HEK293 (cell line): ENCODE data around the gene ZNF227.
A peak's percentile ranks its signal among the peaks of the same experiment; 100 is the strongest.

Source experiments
- CTCF ChIA-PET: fragments of 350-600 bp; formaldehyde crosslinking; extraction: SDS; loops from one replicate; lab custom pipeline; 2021; ENCODE audit warnings: antibody characterized with exemption; lab: Yijun Ruan, JAX
- POLR2A ChIA-PET: fragments of 300-600 bp; formaldehyde crosslinking; extraction: SDS; loops from one replicate; lab custom pipeline; 2020; ENCODE audit warnings: antibody characterized with exemption, inconsistent platforms; lab: Yijun Ruan, JAX
- H3K27ac ChIP-seq: fragments of 200-500 bp; sonication (Bioruptor generic); 2 replicates; pipeline ENCODE4 v1.5.1; 2014; ENCODE audit warnings: low read depth, low read length, control low read depth, inconsistent platforms; ENCODE audit errors: extremely low read depth
- H3K36me3 ChIP-seq, 2 experiments: fragments of 200-500 bp in 1 of 2; sonication (Bioruptor generic) in 1 of 2; 1 replicate in 1 of 2; 2 replicates in 1 of 2; pipeline ENCODE4 v1.5.1; 2014 to 2017; ENCODE audit warnings: inconsistent platforms in 2 of 2, low read length in 2 of 2; ENCODE audit not compliant: control insufficient read depth in 2 of 2, insufficient read depth in 1 of 2
- H3K4me1 ChIP-seq: fragments of 200-500 bp; sonication (Bioruptor generic); 2 replicates; pipeline ENCODE4 v1.5.1; 2014; ENCODE audit warnings: mild to moderate bottlenecking, low read length, inconsistent platforms; ENCODE audit not compliant: control insufficient read depth, insufficient read depth
- H3K4me3 ChIP-seq: 2 replicates; pipeline ENCODE4 v1.5.1; 2011; ENCODE audit warnings: low read depth, mild to moderate bottlenecking, control low read depth, low read length, moderate library complexity
- H3K9me3 ChIP-seq: fragments of 200-500 bp; sonication (Bioruptor generic); 2 replicates; pipeline ENCODE4 v1.5.1; 2014; ENCODE audit warnings: low read depth, low read length, inconsistent platforms; ENCODE audit not compliant: control insufficient read depth, insufficient read depth
- FEZF1 ChIP-seq: fragments of 450-650 bp; formaldehyde crosslinking; IDR thresholded peaks from 2 replicates; pipeline ENCODE4 v1.5.1; 2016; ENCODE audit warnings: missing biosample characterization, missing genetic modification characterization
- IKZF3 ChIP-seq: fragments of 450-650 bp; IDR thresholded peaks from 2 replicates; pipeline ENCODE4 v1.5.0; 2018; ENCODE audit warnings: missing biosample characterization, mild to moderate bottlenecking, missing genetic modification characterization, moderate library complexity
- OSR2 ChIP-seq: fragments of 450-650 bp; formaldehyde crosslinking; IDR thresholded peaks from 2 replicates; pipeline ENCODE4 v1.5.1; 2016; ENCODE audit warnings: missing biosample characterization, missing genetic modification characterization
- PRDM1 ChIP-seq: fragments of 450-650 bp; formaldehyde crosslinking; IDR thresholded peaks from 2 replicates; pipeline ENCODE4; 2016; ENCODE audit warnings: missing biosample characterization, missing genetic modification characterization
- ZBTB8A ChIP-seq: fragments of 450-650 bp; formaldehyde crosslinking; IDR thresholded peaks from 2 replicates; pipeline ENCODE4 v1.5.1; 2016; ENCODE audit warnings: missing biosample characterization, missing genetic modification characterization
- ZFP69B ChIP-seq: fragments of 450-650 bp; formaldehyde crosslinking; IDR thresholded peaks from 2 replicates; pipeline ENCODE4 v1.5.1; 2016; ENCODE audit warnings: missing biosample characterization, missing genetic modification characterization
- ZNF114 ChIP-seq: fragments of 450-650 bp; formaldehyde crosslinking; IDR thresholded peaks from 2 replicates; pipeline ENCODE4 v1.5.0; 2017; ENCODE audit warnings: missing biosample characterization, missing genetic modification characterization
- ZNF155 ChIP-seq: fragments of 450-650 bp; formaldehyde crosslinking; IDR thresholded peaks from 2 replicates; pipeline ENCODE4 v1.5.1; 2016; ENCODE audit warnings: missing biosample characterization, missing genetic modification characterization
- ZNF174 ChIP-seq: fragments of 450-650 bp; formaldehyde crosslinking; IDR thresholded peaks from 2 replicates; pipeline ENCODE4 v1.5.0; 2017; ENCODE audit warnings: missing biosample characterization, mild to moderate bottlenecking, missing genetic modification characterization
- ZNF184 ChIP-seq: fragments of 450-650 bp; IDR thresholded peaks from 2 replicates; pipeline ENCODE4 v1.5.1; 2018; ENCODE audit warnings: missing biosample characterization, mild to moderate bottlenecking, missing genetic modification characterization
- ZNF19 ChIP-seq: fragments of 450-650 bp; formaldehyde crosslinking; IDR thresholded peaks from 2 replicates; pipeline ENCODE4; 2016; ENCODE audit warnings: missing biosample characterization, missing genetic modification characterization, low read depth
- ZNF214 ChIP-seq: fragments of 450-650 bp; formaldehyde crosslinking; IDR thresholded peaks from 2 replicates; pipeline ENCODE4 v1.5.1; 2017; ENCODE audit warnings: missing biosample characterization, mild to moderate bottlenecking, missing genetic modification characterization, borderline replicate concordance
- ZNF341 ChIP-seq: fragments of 450-650 bp; formaldehyde crosslinking; IDR thresholded peaks from 2 replicates; pipeline ENCODE4; 2016; ENCODE audit warnings: low read depth, missing biosample characterization, missing genetic modification characterization
- ZNF366 ChIP-seq: fragments of 450-650 bp; formaldehyde crosslinking; conservative IDR thresholded peaks from 2 replicates; pipeline ENCODE4 v1.5.1; 2016; ENCODE audit warnings: missing biosample characterization, missing genetic modification characterization
- ZNF37A ChIP-seq: fragments of 450-650 bp; IDR thresholded peaks from 2 replicates; pipeline ENCODE4 v1.5.1; 2018; ENCODE audit warnings: missing biosample characterization, missing genetic modification characterization
- ZNF404 ChIP-seq: fragments of 450-650 bp; formaldehyde crosslinking; IDR thresholded peaks from 2 replicates; pipeline ENCODE4 v1.5.1; 2017; ENCODE audit warnings: missing biosample characterization, missing genetic modification characterization
- ZNF660 ChIP-seq: fragments of 450-650 bp; IDR thresholded peaks from 2 replicates; pipeline ENCODE4 v1.5.1; 2018; ENCODE audit warnings: missing biosample characterization, mild to moderate bottlenecking, missing genetic modification characterization
- ZNF664 ChIP-seq: fragments of 450-650 bp; formaldehyde crosslinking; IDR thresholded peaks from 2 replicates; pipeline ENCODE4 v1.5.1; 2016; ENCODE audit warnings: missing biosample characterization, missing genetic modification characterization
- ZSCAN23 ChIP-seq: fragments of 450-650 bp; formaldehyde crosslinking; IDR thresholded peaks from 2 replicates; pipeline ENCODE4 v1.5.1; 2016; ENCODE audit warnings: missing biosample characterization, missing genetic modification characterization
- TF ChIP-seq, protein P1 (sequence below): fragments of 450-650 bp; formaldehyde crosslinking; IDR thresholded peaks from 2 replicates; pipeline ENCODE4 v1.5.1; 2016; ENCODE audit warnings: missing biosample characterization, missing genetic modification characterization
- TF ChIP-seq, protein P2 (sequence below): fragments of 450-650 bp; formaldehyde crosslinking; IDR thresholded peaks from 2 replicates; pipeline ENCODE4 v1.5.1; 2016; ENCODE audit warnings: missing biosample characterization, missing genetic modification characterization
- TF ChIP-seq, protein P3 (sequence below): fragments of 450-650 bp; formaldehyde crosslinking; IDR thresholded peaks from 2 replicates; pipeline ENCODE4 v1.5.1; 2016; ENCODE audit warnings: missing biosample characterization, missing genetic modification characterization
- TF ChIP-seq, protein P4 (sequence below): fragments of 450-650 bp; formaldehyde crosslinking; IDR thresholded peaks from 2 replicates; pipeline ENCODE4 v1.5.1; 2016; ENCODE audit warnings: missing biosample characterization, missing genetic modification characterization
- TF ChIP-seq, protein P5 (sequence below): fragments of 450-650 bp; formaldehyde crosslinking; IDR thresholded peaks from 2 replicates; pipeline ENCODE4 v1.5.1; 2016; ENCODE audit warnings: missing biosample characterization, missing genetic modification characterization, borderline replicate concordance
- TF ChIP-seq, protein P6 (sequence below): fragments of 450-650 bp; formaldehyde crosslinking; IDR thresholded peaks from 2 replicates; pipeline ENCODE4 v1.5.1; 2017; ENCODE audit warnings: missing biosample characterization, missing genetic modification characterization

The ZNF227 gene

DNA sequence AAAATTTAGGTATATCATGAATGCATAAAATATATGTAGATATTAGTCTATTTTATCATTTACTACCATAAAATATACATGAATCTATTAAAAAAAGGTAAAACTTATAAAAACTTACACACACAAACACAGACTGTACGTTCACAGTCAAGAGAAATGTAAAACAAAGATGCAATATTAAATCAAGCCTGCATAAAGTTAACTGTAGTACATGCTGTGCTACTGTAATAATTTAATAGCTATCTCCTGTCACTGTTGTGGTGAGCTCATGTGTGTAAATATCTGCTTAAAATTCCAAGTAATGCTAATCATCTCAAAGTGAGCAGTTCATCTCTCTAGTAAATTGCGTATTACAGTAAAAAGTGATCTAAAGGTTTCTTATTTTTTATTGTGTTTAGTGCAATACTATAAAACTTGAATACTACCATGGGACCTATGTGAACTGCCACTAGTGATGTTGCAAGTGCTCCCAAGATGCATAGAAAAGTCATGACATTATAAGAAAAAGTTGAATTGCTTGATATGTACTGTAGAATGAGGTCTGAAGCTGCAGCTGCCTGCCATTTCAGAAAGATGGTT, 46.6 kb downstream of the ZNF227 start (continued):
- TF ChIP-seq ZNF155 (tag by site-specific recombination) (0 out of 2 replicates have a peak, but pooled peaks have one; percentile 79), ZNF114 (peak; percentile 44; the same call in 1 of the 2 replicates), ZNF37A (tag by site-specific recombination) (0 out of 2 replicates have a peak, but pooled peaks have one; percentile 46), ZNF19 (0 out of 2 replicates have a peak, but pooled peaks have one; percentile 9), ZNF214 (no peak), FEZF1 (0 out of 2 replicates have a peak, but pooled peaks have one; percentile 7), ZNF404 (tag by site-specific recombination) (no peak), ZNF184 (peak; percentile 72; the same call in 1 of the 2 replicates), ZNF660 (tag by site-specific recombination) (peak; percentile 18; the same call in 1 of the 2 replicates), ZNF174 (tag by site-specific recombination) (peak; percentile 26; the same call in 1 of the 2 replicates)
- TF ChIP-seq, protein P1, sequence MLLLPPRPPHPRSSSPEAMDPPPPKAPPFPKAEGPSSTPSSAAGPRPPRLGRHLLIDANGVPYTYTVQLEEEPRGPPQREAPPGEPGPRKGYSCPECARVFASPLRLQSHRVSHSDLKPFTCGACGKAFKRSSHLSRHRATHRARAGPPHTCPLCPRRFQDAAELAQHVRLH (tag by site-specific recombination): no peak
- TF ChIP-seq, protein P2, sequence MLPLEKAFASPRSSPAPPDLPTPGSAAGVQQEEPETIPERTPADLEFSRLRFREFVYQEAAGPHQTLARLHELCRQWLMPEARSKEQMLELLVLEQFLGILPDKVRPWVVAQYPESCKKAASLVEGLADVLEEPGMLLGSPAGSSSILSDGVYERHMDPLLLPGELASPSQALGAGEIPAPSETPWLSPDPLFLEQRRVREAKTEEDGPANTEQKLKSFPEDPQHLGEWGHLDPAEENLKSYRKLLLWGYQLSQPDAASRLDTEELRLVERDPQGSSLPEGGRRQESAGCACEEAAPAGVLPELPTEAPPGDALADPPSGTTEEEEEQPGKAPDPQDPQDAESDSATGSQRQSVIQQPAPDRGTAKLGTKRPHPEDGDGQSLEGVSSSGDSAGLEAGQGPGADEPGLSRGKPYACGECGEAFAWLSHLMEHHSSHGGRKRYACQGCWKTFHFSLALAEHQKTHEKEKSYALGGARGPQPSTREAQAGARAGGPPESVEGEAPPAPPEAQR (tag by site-specific recombination): peak; percentile 72; the same call in 1 of the 2 replicates
- TF ChIP-seq, all 188 proteins: peak for 14

DNA sequence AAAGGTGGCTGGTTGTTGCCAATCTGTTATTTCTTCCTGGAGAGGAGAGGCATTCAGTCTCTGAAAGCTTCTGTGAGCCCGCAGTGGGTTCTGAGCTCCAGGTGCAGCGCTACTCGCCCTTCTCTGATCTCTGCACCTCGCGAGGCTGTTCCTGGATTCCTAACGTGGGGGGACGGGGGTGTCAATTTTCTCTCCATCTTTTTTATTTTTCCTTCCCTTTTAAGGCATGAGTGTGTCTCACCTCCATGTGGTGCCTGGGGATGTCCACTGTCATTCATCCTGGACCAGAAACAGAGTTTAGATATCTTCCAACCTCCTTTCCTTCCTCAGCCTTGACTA, 48.0 kb downstream of the ZNF227 start:
- peak overlapping the region; percentile 91 for H3K27ac ChIP-seq
- 0 out of 2 replicates have a peak overlapping the region, but pooled peaks have one; percentile 34 for H3K4me3 ChIP-seq
- CTCF ChIA-PET: interaction anchor here (0.6 to 1.0 kb wide), 5 partner anchors 9 to 1176 kb away, joined by 3 to 6 read pairs (median 3); no protein-coding TSS in a partner anchor
- peaks cover 37% of the 10 kb centered on the region for H3K9me3 ChIP-seq
- peaks cover 0 to 62% of the 10 kb centered on the region in 2 experiments; a peak in 2 of 3 replicates for H3K36me3 ChIP-seq
- peaks cover 25% of the 10 kb centered on the region for H3K4me1 ChIP-seq
- POLR2A ChIA-PET: interaction anchor here (1.0 to 6.3 kb wide), 7 partner anchors 9 to 186 kb away, joined by 3 to 36 read pairs (median 7); partner anchors contain the start of genes ZNF226 and ZNF227
- peak; percentile 32; the same call in 1 of the 2 replicates for TF ChIP-seq ZNF366 (tag by site-specific recombination)
- no peak for TF ChIP-seq ZFP69B (tag by site-specific recombination)
- TF ChIP-seq ZNF664 (tag by site-specific recombination): 0 out of 2 replicates have a peak, but pooled peaks have one; percentile 3
- TF ChIP-seq, protein P3, sequence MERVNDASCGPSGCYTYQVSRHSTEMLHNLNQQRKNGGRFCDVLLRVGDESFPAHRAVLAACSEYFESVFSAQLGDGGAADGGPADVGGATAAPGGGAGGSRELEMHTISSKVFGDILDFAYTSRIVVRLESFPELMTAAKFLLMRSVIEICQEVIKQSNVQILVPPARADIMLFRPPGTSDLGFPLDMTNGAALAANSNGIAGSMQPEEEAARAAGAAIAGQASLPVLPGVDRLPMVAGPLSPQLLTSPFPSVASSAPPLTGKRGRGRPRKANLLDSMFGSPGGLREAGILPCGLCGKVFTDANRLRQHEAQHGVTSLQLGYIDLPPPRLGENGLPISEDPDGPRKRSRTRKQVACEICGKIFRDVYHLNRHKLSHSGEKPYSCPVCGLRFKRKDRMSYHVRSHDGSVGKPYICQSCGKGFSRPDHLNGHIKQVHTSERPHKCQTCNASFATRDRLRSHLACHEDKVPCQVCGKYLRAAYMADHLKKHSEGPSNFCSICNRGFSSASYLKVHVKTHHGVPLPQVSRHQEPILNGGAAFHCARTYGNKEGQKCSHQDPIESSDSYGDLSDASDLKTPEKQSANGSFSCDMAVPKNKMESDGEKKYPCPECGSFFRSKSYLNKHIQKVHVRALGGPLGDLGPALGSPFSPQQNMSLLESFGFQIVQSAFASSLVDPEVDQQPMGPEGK (tag by site-specific recombination): peak; percentile 82
- peak; percentile 29; the same call in 1 of the 2 replicates for TF ChIP-seq IKZF3
- 0 out of 2 replicates have a peak, but pooled peaks have one; percentile 3 for TF ChIP-seq PRDM1 (tag by site-specific recombination)
- TF ChIP-seq, protein P4, sequence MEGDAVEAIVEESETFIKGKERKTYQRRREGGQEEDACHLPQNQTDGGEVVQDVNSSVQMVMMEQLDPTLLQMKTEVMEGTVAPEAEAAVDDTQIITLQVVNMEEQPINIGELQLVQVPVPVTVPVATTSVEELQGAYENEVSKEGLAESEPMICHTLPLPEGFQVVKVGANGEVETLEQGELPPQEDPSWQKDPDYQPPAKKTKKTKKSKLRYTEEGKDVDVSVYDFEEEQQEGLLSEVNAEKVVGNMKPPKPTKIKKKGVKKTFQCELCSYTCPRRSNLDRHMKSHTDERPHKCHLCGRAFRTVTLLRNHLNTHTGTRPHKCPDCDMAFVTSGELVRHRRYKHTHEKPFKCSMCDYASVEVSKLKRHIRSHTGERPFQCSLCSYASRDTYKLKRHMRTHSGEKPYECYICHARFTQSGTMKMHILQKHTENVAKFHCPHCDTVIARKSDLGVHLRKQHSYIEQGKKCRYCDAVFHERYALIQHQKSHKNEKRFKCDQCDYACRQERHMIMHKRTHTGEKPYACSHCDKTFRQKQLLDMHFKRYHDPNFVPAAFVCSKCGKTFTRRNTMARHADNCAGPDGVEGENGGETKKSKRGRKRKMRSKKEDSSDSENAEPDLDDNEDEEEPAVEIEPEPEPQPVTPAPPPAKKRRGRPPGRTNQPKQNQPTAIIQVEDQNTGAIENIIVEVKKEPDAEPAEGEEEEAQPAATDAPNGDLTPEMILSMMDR: peak; percentile 46
- TF ChIP-seq, protein P5, sequence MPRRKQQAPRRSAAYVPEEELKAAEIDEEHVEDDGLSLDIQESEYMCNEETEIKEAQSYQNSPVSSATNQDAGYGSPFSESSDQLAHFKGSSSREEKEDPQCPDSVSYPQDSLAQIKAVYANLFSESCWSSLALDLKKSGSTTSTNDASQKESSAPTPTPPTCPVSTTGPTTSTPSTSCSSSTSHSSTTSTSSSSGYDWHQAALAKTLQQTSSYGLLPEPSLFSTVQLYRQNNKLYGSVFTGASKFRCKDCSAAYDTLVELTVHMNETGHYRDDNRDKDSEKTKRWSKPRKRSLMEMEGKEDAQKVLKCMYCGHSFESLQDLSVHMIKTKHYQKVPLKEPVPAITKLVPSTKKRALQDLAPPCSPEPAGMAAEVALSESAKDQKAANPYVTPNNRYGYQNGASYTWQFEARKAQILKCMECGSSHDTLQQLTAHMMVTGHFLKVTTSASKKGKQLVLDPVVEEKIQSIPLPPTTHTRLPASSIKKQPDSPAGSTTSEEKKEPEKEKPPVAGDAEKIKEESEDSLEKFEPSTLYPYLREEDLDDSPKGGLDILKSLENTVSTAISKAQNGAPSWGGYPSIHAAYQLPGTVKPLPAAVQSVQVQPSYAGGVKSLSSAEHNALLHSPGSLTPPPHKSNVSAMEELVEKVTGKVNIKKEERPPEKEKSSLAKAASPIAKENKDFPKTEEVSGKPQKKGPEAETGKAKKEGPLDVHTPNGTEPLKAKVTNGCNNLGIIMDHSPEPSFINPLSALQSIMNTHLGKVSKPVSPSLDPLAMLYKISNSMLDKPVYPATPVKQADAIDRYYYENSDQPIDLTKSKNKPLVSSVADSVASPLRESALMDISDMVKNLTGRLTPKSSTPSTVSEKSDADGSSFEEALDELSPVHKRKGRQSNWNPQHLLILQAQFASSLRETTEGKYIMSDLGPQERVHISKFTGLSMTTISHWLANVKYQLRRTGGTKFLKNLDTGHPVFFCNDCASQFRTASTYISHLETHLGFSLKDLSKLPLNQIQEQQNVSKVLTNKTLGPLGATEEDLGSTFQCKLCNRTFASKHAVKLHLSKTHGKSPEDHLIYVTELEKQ (tag by site-specific recombination): peak; percentile 4; the same call in 1 of the 2 replicates
- no peak for TF ChIP-seq ZBTB8A
- peak; percentile 93 for TF ChIP-seq ZNF341
- 0 out of 2 replicates have a peak, but pooled peaks have one; percentile 8 for TF ChIP-seq ZSCAN23 (tag by site-specific recombination)
- TF ChIP-seq, protein P6, sequence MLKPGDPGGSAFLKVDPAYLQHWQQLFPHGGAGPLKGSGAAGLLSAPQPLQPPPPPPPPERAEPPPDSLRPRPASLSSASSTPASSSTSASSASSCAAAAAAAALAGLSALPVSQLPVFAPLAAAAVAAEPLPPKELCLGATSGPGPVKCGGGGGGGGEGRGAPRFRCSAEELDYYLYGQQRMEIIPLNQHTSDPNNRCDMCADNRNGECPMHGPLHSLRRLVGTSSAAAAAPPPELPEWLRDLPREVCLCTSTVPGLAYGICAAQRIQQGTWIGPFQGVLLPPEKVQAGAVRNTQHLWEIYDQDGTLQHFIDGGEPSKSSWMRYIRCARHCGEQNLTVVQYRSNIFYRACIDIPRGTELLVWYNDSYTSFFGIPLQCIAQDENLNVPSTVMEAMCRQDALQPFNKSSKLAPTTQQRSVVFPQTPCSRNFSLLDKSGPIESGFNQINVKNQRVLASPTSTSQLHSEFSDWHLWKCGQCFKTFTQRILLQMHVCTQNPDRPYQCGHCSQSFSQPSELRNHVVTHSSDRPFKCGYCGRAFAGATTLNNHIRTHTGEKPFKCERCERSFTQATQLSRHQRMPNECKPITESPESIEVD (tag by site-specific recombination): no peak
- no peak for TF ChIP-seq OSR2 (tag by site-specific recombination)
